H7 (cell line): Measurements from ENCODE around the gene LTB. TPM values are rescaled to one million over a fixed set of nuclear protein-coding genes. Genes with fewer than 3 reads are reported as not detected.
"Not testable (repeated sequence)": the region's sequence is repeated elsewhere in the genome, so short reads cannot be mapped to it uniquely, and the experiment has no call there.

ENCODE experiments used
- DNase-seq: peaks from one replicate; pipeline ENCODE4 v3.0.0; 2012
- H3K27me3 ChIP-seq: 2 replicates; pipeline ENCODE4 v1.6.0; 2011; ENCODE audit warnings: mild to moderate bottlenecking, low read length; ENCODE audit not compliant: control insufficient read depth, insufficient read depth
- H3K36me3 ChIP-seq: replicated peaks from 2 replicates; pipeline ENCODE4 v1.5.1; 2011; ENCODE audit warnings: low read length; ENCODE audit not compliant: control insufficient read depth, insufficient read depth
- H3K4me3 ChIP-seq: 2 replicates; pipeline ENCODE4 v1.5.1; 2011; ENCODE audit warnings: low read depth, mild to moderate bottlenecking, control low read depth, low read length, moderate library complexity; ENCODE audit not compliant: insufficient read depth
- total RNA-seq: library from RNA; depleted of rRNA; stranded (reverse); fragments of >200 nt; shearing (Covaris generic); gene quantifications from 2 replicates; pipeline ENCODE4 v1.2.3, GENCODE V29; 2014

LTB gene
- total RNA-seq, 1 experiment from 2014 or later = 0.35 TPM

- H3K27me3 ChIP-seq = no peaks in the 10 kb centered on the region
- H3K36me3 ChIP-seq = no peaks in the 10 kb centered on the region
- DNase-seq = no peak
- H3K4me3 ChIP-seq = no peak overlapping the region
These were observed 34.8 kb upstream of the LTB start for GRCh38 chr6:31617010-31617409.

GRCh38 chr6:31615748-31616147, 33.5 kb upstream of the LTB start:
- Histone ChIP-seq H3K36me3 (no peaks in the 10 kb centered on the region), H3K27me3 (no peaks in the 10 kb centered on the region), H3K4me3 (no peak overlapping the region; the same call in 1 of the 2 replicates)
- no peak for DNase-seq

GRCh38 chr6:31614684-31615578, 32.7 kb upstream of the LTB start, which contains the start of gene AIF1:
Gene AIF1 (plus strand): TSS chr6:31615234. CDS start chr6:31615330, 96 bp downstream.
- no peak within 1 kb of the TSS; the same call in 1 of the 2 replicates for H3K4me3 ChIP-seq
- no peaks in the 10 kb centered on the region for H3K36me3 ChIP-seq
- DNase-seq = no peak

GRCh38 chr6:31614075-31614619, 31.9 kb upstream of the LTB start:
- Histone ChIP-seq H3K4me3 (no peak overlapping the region), H3K36me3 (no peaks in the 10 kb centered on the region), H3K27me3 (no peaks in the 10 kb centered on the region)
- no peak for DNase-seq

More at GRCh38 chr6:31614684-31615578, 32.7 kb upstream of the LTB start, which contains the start of gene AIF1:
- no peaks in the 10 kb centered on the region for H3K27me3 ChIP-seq

- no peaks in the 10 kb centered on the region for H3K36me3 ChIP-seq
- DNase-seq = no peak
- no peak overlapping the region for H3K4me3 ChIP-seq
- H3K27me3 ChIP-seq = no peaks in the 10 kb centered on the region
These were observed 28.7 kb upstream of the LTB start for GRCh38 chr6:31610968-31611367.

DNA sequence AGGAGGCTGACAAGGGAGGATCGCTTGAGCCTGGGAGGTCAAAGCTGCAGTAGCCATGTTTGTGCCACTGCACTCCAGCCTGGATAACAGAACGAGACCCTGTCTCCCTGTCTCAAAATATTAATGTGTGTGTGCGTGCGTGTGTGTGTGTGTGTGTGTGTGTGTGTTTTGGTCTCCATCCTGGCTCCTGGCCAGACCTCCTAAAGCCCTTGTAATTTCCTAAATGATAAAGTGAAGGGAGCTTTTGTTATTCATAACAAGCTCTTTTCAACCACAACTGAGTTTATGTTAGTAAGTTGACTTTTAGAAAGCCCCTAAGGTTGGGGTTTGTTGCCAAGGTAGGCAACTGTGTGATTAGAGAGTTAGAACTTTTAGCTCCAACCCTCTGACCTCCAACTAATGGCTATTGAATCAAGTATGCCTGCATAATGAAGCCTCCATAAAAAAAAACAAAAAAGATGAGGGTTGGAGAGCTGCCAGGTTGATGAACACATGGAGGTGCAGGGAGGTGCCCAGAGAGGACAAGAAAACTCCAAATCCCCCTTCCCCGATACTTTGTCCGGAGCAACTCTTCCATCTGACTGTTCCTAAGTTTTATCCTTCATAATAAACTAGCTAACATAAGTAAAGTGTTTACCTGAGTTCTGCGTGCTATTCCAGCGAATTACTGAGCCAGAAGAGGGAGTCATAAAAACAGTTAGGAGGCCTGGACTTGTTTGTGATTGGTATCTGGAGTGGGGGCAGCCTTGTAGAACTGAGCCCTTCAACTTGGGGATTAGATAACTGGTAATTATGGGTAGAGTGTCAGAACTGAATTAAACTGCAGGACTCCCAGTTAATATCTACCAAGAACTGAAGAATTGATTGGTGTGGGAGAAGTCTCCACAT, 27.5 kb upstream of the LTB start:
- Histone ChIP-seq H3K27me3 (no peaks in the 10 kb centered on the region), H3K4me3 (no peak overlapping the region), H3K36me3 (no peaks in the 10 kb centered on the region)
- no peak for DNase-seq

DNA sequence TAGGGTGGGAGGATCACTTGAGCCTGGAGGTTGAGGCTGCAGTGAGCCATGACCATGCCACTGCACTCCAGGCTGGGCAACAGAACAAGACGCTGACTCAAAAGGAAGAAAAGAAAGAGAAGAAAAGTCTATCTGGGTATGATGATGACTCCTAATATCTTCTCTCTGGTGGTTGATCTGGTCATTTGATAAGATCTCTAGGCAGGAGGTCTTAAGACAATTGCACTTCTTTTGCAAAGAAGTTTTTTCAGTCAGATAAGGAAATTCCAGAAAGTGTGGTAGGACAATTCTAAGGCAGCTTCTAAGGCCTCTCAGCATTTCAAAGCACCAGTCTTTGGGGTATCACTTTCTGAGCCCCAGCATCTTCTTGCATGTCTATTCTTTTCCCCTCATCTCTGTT, 25.1 kb upstream of the LTB start:
- no peaks in the 10 kb centered on the region for H3K36me3 ChIP-seq
- DNase-seq = no peak
- no peak overlapping the region for H3K4me3 ChIP-seq
- no peaks in the 10 kb centered on the region for H3K27me3 ChIP-seq

DNA sequence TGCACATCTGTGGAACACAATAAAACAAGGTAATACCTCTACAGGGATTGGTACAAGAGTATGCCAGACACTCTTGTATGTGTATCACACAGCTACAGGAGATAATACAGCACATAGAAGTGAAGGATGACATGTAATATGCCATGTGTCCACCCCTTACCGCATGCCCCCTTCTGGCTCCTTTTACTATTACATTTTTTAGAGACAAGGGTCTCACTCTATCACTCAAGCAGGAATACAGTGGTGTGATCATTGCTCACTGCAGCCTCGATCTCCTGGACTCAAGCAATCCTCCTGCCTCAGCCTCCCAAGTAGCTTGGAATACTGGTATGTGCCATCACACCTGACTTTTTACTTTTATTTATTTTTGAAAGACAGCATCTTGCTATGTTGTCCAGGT, 14.8 kb upstream of the LTB start:
- peak; percentile 48 for DNase-seq

DNA sequence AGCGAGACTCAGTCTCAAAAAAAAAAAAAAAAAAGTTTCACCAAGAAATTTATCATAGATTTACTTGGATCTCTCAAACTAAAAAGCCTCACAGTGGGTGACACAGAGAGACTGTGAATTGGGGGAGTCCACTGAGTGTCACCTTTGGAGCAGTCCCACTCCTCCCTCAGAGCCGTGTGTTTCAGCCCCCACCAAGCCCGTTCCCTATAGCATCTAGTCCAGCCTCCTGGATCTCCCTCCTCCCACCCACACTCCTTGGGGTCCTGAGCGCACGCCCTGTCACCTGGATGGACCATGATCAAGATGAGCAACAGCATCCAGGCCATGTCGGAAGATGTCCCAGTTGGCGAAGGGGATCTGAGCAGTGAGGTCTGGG, 10.2 kb upstream of the LTB start:
- Histone ChIP-seq H3K4me3 (no peak overlapping the region), H3K36me3 (no peaks in the 10 kb centered on the region), H3K27me3 (no peaks in the 10 kb centered on the region)
- no peak for DNase-seq

More for the DNA sequence above, 14.8 kb upstream of the LTB start:
- Histone ChIP-seq H3K27me3 (no peaks in the 10 kb centered on the region), H3K36me3 (no peaks in the 10 kb centered on the region), H3K4me3 (no peak overlapping the region)

- not testable (repeated sequence) for H3K27me3 ChIP-seq, DNase-seq, H3K4me3 ChIP-seq, H3K36me3 ChIP-seq
These were observed 8.5 kb upstream of the LTB start for GRCh38 chr6:31590691-31591090.

DNA sequence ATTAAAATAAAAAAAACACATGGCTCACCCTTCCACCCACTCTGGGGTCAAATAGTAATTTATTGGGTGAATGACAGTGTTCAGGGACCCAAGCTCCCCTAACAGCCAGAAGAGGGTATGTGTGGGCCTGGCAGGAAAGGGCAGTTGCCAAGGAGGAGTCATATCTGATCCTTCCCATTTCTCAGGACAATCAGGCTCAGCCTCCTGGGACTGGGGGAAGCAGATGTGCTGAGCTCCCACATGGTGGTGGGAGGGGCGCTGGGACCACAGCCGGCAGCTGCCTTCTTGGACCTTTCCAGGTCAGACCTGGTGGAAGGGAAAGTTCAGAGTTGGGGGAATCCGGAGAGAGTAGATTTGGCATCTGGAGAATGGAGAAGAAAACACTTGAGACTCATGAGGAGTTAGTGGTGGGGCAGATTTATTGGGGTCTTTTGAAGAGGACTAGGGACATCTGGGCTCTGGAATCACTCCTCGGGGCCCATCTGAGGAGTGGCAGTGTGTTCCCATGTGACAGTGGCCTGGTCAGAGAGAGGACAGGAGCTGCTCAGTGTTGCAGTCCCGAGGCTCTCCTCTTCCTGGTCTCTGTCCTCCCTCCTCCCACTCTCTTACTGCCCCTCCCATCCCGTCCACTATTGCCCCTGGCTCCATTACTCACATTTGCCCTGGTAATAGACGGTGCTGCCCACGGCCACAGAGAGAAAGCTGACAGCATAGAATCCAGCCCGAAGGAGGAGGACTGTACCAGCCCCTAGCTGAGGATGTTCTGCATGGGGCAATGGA, 6.8 kb upstream of the LTB start:
- no peak overlapping the region for H3K4me3 ChIP-seq
- DNase-seq = peak; percentile 31
- no peaks in the 10 kb centered on the region for H3K36me3 ChIP-seq
- no peaks in the 10 kb centered on the region for H3K27me3 ChIP-seq

DNA sequence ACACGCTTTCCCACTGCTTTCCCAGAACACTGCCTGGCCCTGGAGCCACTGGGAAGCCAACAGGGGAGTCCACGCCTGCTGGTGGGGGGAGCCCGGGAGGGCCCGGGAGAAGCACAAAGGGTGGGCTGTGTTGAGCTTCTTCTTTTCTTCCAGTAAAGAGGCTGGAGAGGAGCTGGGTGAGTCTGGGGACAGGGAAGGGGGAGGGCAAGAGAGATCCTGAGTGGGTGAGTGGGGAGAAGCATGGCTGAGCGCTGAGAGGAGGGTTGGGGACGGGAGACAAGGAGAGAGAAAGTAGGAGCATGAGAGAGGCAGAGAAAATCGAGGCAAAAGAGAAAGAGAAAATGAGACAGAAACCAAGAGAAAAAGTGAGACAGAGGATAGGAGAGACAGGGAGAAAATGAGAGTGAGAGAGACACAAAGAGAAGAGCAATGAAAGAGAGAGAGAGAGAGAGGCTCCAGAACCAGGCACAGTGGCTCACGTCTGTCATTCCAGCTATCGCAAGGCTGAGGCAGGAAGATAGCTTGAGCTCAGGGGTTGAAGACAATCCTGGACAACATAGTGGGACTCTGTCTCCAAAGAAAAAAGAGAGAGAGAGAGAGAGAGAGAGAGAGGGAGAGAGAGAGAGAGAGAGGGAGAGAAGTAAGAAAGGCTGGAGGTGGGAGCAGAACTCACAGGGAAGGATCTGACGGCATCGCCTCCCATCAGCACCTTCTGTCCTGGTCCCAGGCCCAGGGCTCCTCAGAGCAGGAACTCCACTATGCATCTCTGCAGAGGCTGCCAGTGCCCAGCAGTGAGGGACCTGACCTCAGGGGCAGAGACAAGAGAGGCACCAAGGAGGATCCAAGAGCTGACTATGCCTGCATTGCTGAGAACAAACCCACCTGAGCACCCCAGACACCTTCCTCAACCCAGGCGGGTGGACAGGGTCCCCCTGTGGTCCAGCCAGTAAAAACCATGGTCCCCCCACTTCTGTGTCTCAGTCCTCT, 5.9 kb upstream of the LTB start:
- H3K4me3 ChIP-seq = no peak overlapping the region
- no peaks in the 10 kb centered on the region for H3K36me3 ChIP-seq
- H3K27me3 ChIP-seq = no peaks in the 10 kb centered on the region
- peak; percentile 50 for DNase-seq
